ENCODE data around the gene CHRNG.
A peak's percentile ranks its signal among the peaks of the same experiment; 100 is the strongest.

Gene CHRNG

DNA sequence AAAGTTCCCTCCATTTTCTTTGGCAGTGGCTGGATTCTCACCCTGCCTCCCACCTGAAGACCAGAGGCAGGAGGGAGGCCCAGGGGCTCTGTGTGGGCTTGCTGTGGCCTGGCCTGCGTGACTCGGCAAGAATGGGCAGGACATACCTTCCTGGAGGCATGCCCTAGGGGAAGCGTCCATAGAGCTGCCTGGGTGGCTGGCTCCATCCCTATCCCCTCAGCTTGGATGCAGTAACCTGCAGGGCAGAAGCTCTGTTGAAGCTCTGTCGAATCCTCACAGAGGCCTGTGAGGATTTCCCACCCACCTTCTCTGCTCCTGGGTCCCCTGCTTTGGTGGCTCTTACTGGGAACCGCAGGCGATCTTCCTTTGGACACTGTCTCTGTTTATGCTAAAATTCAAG lies 20.6 kb upstream of the CHRNG start:
- DNase-seq (ENCODE audit: insufficient read length, low spot score) (no peak), FAIRE-seq (no peak)

DNA sequence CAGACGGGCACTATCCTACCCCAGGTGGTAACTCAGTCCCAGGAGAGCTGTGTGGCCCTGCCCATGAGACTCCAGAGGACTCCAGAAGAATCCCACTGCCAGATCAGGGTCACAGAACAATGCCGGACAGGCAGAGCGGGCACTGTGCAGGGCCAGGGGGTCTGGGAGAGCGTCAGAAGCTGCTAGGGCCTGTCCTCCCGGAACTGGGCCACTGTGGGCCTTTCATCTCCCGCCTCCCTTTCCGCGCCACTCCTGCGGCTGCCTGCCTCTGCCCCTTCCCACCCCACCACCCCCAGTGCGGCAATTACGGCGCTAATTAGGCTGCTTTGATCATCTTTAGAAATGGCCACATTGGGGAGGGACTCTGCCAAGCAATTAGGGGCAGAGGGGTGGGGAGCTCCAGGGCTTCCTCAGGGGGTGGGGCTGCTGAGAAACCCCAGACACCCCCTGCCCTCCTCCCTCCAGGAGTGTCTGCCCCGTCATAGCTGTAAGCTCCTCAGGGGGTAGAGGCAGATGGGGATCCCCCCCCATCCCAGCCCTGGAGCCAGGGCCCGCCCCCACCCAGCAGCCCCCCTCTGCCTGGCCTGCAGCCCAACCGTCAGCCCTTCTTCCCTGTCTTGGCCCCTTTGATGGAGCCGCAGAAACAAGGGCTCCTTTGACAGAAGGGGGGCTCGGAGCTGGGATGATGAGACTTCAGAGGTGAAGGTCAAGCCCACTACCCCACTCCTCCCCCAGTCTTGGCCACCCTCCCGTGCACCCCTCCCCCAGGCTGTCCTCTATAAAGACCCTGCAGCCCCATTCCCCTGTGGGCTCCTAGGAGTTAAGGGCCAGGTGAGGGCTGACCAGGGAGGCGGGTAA lies 19.7 kb upstream of the CHRNG start, which contains the start of gene PRSS56:
Gene PRSS56 (plus strand): TSS at position 808 of the 858 bp plus-strand sequence. CDS start 211 bp downstream, outside the sequence.
- no peak for TF ChIP-seq POLR2AphosphoS5 (IDR thresholded peaks at IDR 0.05; ENCODE audit: low read depth, low read length)
- no peak for TF ChIP-seq POU2F2 (IDR thresholded peaks at IDR 0.05; ENCODE audit: low read depth, low read length)
- TF ChIP-seq SPI1 (IDR thresholded peaks at IDR 0.05; ENCODE audit: low read depth, low read length), result no peak
- TF ChIP-seq POLR2A (IDR thresholded peaks at IDR 0.05; ENCODE audit: low read depth, low read length), result no peak
- TF ChIP-seq TAF1 (IDR thresholded peaks at IDR 0.05; ENCODE audit: low read depth, low read length), result no peak
- no peak for TF ChIP-seq PAX5 (IDR thresholded peaks at IDR 0.05; ENCODE audit: insufficient read depth, low read length, severe bottlenecking)
- FAIRE-seq (no peak), DNase-seq (ENCODE audit: insufficient read length, low spot score) (no peak)

More for the DNA sequence above, 20.6 kb upstream of the CHRNG start:
- TF ChIP-seq POLR2AphosphoS5 (IDR thresholded peaks at IDR 0.05; ENCODE audit: low read depth, low read length) (no peak), PAX5 (IDR thresholded peaks at IDR 0.05; ENCODE audit: insufficient read depth, low read length, severe bottlenecking) (no peak), POU2F2 (IDR thresholded peaks at IDR 0.05; ENCODE audit: low read depth, low read length) (no peak), SPI1 (IDR thresholded peaks at IDR 0.05; ENCODE audit: low read depth, low read length) (no peak), TAF1 (IDR thresholded peaks at IDR 0.05; ENCODE audit: low read depth, low read length) (no peak), POLR2A (IDR thresholded peaks at IDR 0.05; ENCODE audit: low read depth, low read length) (no peak)

DNA sequence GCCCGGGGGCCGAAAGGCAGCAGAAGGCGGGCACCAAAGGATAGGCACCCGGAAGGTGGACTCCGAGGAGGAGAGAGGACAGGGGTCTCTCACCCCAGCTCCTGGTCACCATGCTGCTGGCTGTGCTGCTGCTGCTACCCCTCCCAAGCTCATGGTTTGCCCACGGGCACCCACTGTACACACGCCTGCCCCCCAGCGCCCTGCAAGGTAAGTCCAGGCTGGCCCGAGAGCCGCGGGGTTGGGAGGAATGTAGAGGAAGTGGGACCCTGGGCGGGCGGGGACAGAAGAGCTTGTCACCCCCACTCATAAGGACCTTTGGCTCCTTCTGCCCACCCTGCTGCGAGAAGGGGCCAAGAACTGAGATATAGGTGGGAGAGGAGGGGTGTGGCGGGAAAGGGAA lies 19.0 kb upstream of the CHRNG start:
- FAIRE-seq, result no peak
- no peak for DNase-seq (ENCODE audit: insufficient read length, low spot score)
- TF ChIP-seq POLR2AphosphoS5 (IDR thresholded peaks at IDR 0.05; ENCODE audit: low read depth, low read length), result no peak

DNA sequence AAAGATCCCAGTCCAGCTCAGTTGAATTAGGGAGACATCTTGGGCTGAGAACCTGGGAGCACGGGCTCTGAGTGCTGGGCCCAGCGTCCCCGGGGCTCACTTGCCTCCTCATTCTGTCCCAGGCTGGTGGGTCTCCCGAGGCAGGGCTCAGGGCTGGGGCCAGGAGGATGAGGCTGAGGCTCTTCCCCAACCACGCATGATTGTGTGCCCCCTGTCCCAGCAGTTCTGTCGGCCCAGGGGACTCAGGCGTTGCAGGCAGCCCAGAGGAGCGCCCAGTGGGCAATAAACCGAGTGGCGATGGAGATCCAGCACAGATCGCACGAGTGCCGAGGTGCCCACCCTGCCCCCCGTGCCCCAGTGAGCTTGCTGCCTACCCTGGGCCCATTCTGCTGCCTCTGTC lies 18.4 kb upstream of the CHRNG start:
- FAIRE-seq, result no peak
- TF ChIP-seq POLR2A (IDR thresholded peaks at IDR 0.05; ENCODE audit: low read depth, low read length), result no peak
- TF ChIP-seq POLR2AphosphoS5 (IDR thresholded peaks at IDR 0.05; ENCODE audit: low read depth, low read length), result no peak
- no peak for TF ChIP-seq POU2F2 (IDR thresholded peaks at IDR 0.05; ENCODE audit: low read depth, low read length)
- TF ChIP-seq PAX5 (IDR thresholded peaks at IDR 0.05; ENCODE audit: insufficient read depth, low read length, severe bottlenecking), result no peak
- TF ChIP-seq SPI1 (IDR thresholded peaks at IDR 0.05; ENCODE audit: low read depth, low read length), result no peak
- TF ChIP-seq TAF1 (IDR thresholded peaks at IDR 0.05; ENCODE audit: low read depth, low read length), result no peak

DNA sequence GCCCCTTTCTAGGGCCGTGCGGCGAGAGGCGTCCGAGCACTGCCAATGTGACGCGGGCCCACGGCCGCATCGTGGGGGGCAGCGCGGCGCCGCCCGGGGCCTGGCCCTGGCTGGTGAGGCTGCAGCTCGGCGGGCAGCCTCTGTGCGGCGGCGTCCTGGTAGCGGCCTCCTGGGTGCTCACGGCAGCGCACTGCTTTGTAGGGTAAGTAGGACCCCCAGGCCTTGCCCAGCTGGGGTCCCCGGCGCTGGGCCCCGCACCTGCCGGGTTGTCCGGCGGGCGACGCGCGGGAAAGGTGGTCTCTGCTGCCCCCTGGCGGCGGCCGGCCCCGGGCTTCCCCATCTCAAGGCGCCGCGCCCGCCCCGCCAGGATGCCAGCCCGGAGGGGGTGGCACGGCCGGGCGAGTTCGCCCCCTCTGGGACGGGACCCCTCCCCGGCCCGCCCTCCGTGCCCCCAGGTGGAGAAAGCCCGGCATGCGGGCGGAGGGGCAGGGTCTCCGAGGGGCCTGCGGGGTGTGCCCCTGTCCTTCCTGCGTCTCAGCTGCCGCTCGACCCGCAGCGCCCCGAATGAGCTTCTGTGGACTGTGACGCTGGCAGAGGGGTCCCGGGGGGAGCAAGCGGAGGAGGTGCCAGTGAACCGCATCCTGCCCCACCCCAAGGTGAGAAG lies 17.4 kb upstream of the CHRNG start:
- FAIRE-seq (no peak), DNase-seq (ENCODE audit: insufficient read length, low spot score) (peak; percentile 92)
- TF ChIP-seq TAF1 (IDR thresholded peaks at IDR 0.05; ENCODE audit: low read depth, low read length) (no peak), POU2F2 (IDR thresholded peaks at IDR 0.05; ENCODE audit: low read depth, low read length) (no peak)

More for the DNA sequence above, 18.4 kb upstream of the CHRNG start:
- no peak for DNase-seq (ENCODE audit: insufficient read length, low spot score)

DNA sequence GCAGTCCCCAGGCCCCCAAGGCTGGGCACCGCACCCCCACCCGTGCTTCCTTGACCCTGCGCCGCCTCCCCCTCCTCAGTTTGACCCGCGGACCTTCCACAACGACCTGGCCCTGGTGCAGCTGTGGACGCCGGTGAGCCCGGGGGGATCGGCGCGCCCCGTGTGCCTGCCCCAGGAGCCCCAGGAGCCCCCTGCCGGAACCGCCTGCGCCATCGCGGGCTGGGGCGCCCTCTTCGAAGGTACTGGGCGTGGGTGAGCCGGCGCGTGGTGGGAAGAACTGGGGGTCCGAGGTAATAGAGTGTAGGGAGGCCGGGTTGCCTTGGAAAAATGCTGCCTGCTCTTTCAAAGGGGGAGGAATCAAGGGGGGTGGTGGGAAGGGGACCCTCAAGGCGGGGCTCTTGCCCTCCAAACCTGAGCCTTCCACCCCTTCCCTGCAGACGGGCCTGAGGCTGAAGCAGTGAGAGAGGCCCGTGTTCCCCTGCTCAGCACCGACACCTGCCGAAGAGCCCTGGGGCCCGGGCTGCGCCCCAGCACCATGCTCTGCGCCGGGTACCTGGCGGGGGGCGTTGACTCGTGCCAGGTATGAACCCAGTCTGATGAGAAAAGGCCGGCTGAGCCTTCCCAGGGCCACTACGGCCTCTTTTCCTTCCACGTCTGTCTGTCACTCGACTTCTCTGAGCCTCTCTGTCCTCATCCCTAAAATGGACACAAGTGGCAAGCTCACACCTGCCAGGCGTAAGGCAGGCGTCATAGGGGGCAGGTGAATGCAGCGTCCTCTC lies 16.7 kb upstream of the CHRNG start:
- DNase-seq (ENCODE audit: insufficient read length, low spot score) (no peak), FAIRE-seq (no peak)
- TF ChIP-seq POU2F2 (IDR thresholded peaks at IDR 0.05; ENCODE audit: low read depth, low read length) (no peak), PAX5 (IDR thresholded peaks at IDR 0.05; ENCODE audit: insufficient read depth, low read length, severe bottlenecking) (no peak), POLR2AphosphoS5 (IDR thresholded peaks at IDR 0.05; ENCODE audit: low read depth, low read length) (no peak), TAF1 (IDR thresholded peaks at IDR 0.05; ENCODE audit: low read depth, low read length) (no peak), POLR2A (IDR thresholded peaks at IDR 0.05; ENCODE audit: low read depth, low read length) (no peak), SPI1 (IDR thresholded peaks at IDR 0.05; ENCODE audit: low read depth, low read length) (no peak)

DNA sequence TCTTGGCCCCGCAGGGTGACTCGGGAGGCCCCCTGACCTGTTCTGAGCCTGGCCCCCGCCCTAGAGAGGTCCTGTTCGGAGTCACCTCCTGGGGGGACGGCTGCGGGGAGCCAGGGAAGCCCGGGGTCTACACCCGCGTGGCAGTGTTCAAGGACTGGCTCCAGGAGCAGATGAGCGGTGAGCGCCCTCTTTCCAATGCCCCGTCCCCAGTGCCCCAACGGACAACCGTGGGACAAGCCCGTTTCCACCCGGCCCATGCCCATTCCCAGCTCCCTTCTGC lies 16.1 kb upstream of the CHRNG start:
- DNase-seq (ENCODE audit: insufficient read length, low spot score) (no peak), FAIRE-seq (no peak)
- TF ChIP-seq TAF1 (IDR thresholded peaks at IDR 0.05; ENCODE audit: low read depth, low read length) (no peak), POLR2A (IDR thresholded peaks at IDR 0.05; ENCODE audit: low read depth, low read length) (no peak), SPI1 (IDR thresholded peaks at IDR 0.05; ENCODE audit: low read depth, low read length) (no peak), PAX5 (IDR thresholded peaks at IDR 0.05; ENCODE audit: insufficient read depth, low read length, severe bottlenecking) (no peak), POU2F2 (IDR thresholded peaks at IDR 0.05; ENCODE audit: low read depth, low read length) (no peak), POLR2AphosphoS5 (IDR thresholded peaks at IDR 0.05; ENCODE audit: low read depth, low read length) (no peak)

DNA sequence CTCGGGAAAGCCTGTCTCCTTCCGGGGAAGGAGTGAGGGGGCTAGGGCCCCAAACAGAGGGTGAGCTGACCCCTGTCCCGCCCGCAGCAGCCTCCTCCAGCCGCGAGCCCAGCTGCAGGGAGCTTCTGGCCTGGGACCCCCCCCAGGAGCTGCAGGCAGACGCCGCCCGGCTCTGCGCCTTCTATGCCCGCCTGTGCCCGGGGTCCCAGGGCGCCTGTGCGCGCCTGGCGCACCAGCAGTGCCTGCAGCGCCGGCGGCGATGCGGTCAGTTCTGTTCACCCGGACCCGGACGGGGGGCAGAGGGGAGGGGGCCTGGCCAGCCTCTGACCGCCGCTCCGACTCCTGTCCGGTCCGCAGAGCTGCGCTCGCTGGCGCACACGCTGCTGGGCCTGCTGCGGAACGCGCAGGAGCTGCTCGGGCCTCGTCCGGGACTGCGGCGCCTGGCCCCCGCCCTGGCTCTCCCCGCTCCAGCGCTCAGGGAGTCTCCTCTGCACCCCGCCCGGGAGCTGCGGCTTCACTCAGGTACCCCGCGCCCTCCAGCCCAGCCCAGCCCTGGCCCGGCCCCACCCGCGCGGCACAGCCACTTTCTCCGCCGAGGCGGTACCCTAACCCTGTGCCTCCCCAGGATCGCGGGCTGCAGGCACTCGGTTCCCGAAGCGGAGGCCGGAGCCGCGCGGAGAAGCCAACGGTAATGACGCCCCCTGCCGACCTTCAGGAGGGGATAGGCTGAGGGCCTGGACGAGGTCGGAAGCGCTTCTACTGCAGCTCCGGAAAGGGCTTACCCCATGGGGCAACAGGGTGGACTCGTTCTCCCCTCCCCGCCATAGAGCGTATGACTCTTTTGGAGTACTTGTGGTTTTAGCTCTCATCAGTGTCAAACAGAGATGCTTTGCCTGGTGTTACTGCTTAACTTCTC lies 15.6 kb upstream of the CHRNG start:
- TF ChIP-seq POU2F2 (IDR thresholded peaks at IDR 0.05; ENCODE audit: low read depth, low read length) (no peak), TAF1 (IDR thresholded peaks at IDR 0.05; ENCODE audit: low read depth, low read length) (no peak), POLR2A (IDR thresholded peaks at IDR 0.05; ENCODE audit: low read depth, low read length) (no peak), SPI1 (IDR thresholded peaks at IDR 0.05; ENCODE audit: low read depth, low read length) (no peak), POLR2AphosphoS5 (IDR thresholded peaks at IDR 0.05; ENCODE audit: low read depth, low read length) (no peak), PAX5 (IDR thresholded peaks at IDR 0.05; ENCODE audit: insufficient read depth, low read length, severe bottlenecking) (no peak)
- DNase-seq (ENCODE audit: insufficient read length, low spot score), result peak; percentile 63
- FAIRE-seq, result no peak
